Transverse colon (tissue), 4 donors: Measurements from ENCODE around the gene ABTB1. TPM values are rescaled to one million over a fixed set of nuclear protein-coding genes. Genes with fewer than 3 reads are reported as not detected.

Experiments used
- DNase-seq: peaks from one replicate; pipeline ENCODE4 v3.0.0-alpha.2; 2019
- H3K27ac ChIP-seq, 4 donors: fragments of 200-600 bp; sonication (generic); 2 replicates each; pipeline ENCODE4 v1.5.1; 2016 to 2018; ENCODE audit warnings: inconsistent platforms in 4 of 4
- H3K27me3 ChIP-seq: fragments of 200-600 bp; sonication (generic); 2 replicates; pipeline ENCODE4 v1.5.1; 2017; ENCODE audit warnings: inconsistent platforms
- H3K36me3 ChIP-seq, 4 donors: fragments of 200-600 bp; sonication (generic); 2 replicates each; pipeline ENCODE4 v1.5.1; 2017 to 2019; ENCODE audit warnings: inconsistent platforms in 4 of 4
- H3K4me1 ChIP-seq, 4 donors: fragments of 200-600 bp; sonication (generic); 2 replicates each; pipeline ENCODE4 v1.5.1; 2017 to 2020; ENCODE audit warnings: inconsistent platforms in 4 of 4
- H3K4me3 ChIP-seq, 4 donors: fragments of 200-600 bp; sonication (generic); 1 replicate in 1 of 4; 2 replicates in 3 of 4; pipeline versions ENCODE4 v1.5.1 to v1.6.1; 2017 to 2019; ENCODE audit warnings: inconsistent platforms in 4 of 4
- H3K9me3 ChIP-seq, 2 donors: fragments of 200-600 bp; sonication (generic); 2 replicates each; pipeline ENCODE4 v1.5.1; 2017 to 2019; ENCODE audit warnings: inconsistent platforms in 2 of 2
- CTCF ChIP-seq, 5 experiments: fragments of 200-600 bp in 3 of 5; fragments of 450-650 bp in 2 of 5; sonication (generic) in 3 of 5; IDR thresholded peaks; 1 replicate in 2 of 5; 2 replicates in 3 of 5; pipeline ENCODE4 v1.5.1; 2016 to 2017; ENCODE audit warnings: antibody characterized with exemption in 5 of 5, inconsistent platforms in 3 of 5, mild to moderate bottlenecking in 2 of 5, moderate library complexity in 1 of 5
- EP300 ChIP-seq: sonication (generic); formaldehyde crosslinking; IDR thresholded peaks from one replicate; pipeline ENCODE4 v1.6.1; 2017; ENCODE audit warnings: antibody characterized with exemption, low read depth
- POLR2A ChIP-seq: fragments of 450-650 bp; IDR thresholded peaks from one replicate; pipeline ENCODE4 v1.6.1; 2016; ENCODE audit warnings: antibody characterized with exemption, mild to moderate bottlenecking, moderate library complexity
- POLR2AphosphoS5 ChIP-seq, 3 donors: sonication (generic); formaldehyde crosslinking; IDR thresholded peaks; one replicate each; pipeline ENCODE4 v1.6.1; 2016; ENCODE audit warnings: antibody characterized with exemption in 3 of 3
- WGBS, 2 donors: methylation state at CpG; one replicate each; pipeline ENCODE4 v1.1.5; 2018; ENCODE audit warnings: low coverage in 1 of 2; 5-methylcytosine and 5-hydroxymethylcytosine counted together
- in situ Hi-C, 4 donors: fragments of 200-750 bp; cut with MboI; loops; one replicate each; pipeline versions ENCODE4 v1.15.0 to v1.15.1; 2017; ENCODE audit warnings: low sequenced_read_pairs in 3 of 4, low pct_ligation_motif_present in 1 of 4, low pct_unique_long_range_greater_than_20kb in 1 of 4
- intact Hi-C: fragments of 100-400 bp; cut with DNase I; formaldehyde crosslinking; loops from one replicate; pipeline ENCODE4 v1.15.1; 2023; ENCODE audit warnings: low total_unique reads
- total RNA-seq, 4 donors: library from RNA; depleted of rRNA; stranded (reverse); fragments of >200 nt; gene quantifications; one replicate each; pipeline ENCODE4 v1.1.0, GENCODE V29; 2016

Gene ABTB1
- total RNA-seq, 4 donors from 2014 or later: 29.6 to 80.4 (median 45.8) TPM

DNA sequence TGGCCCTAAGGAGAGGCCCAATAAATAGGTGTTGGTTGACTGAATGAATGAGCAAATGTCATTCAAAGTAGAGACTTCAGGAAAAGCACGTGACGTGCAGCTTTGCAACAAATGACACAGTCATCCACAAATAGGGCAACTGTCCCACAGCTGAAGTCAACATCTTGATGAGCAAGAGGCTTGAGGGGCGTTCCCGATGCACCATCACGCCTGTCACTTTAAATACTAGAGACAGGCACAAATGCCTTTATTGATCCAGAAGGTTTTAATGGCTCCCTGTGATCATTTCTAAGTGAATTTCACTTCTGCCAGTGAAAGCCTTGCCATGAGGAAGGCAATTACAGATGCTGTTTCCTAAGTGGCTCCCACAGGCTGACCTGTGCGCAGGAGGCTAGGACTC, 43.6 kb downstream of the ABTB1 start:
- no peak for TF ChIP-seq POLR2AphosphoS5 (IDR thresholded peaks at IDR 0.05)
- TF ChIP-seq EP300: no peak
- no peak for TF ChIP-seq POLR2A
- TF ChIP-seq CTCF (IDR thresholded peaks at IDR 0.05): no peak
- H3K4me1 ChIP-seq: peaks cover 0 to 10% (median 2%) of the 10 kb centered on the region in 4 donors
- 89 to 100% methylated on average over 2 to 6 of the region's 6 CpGs for WGBS, 2 donors
- H3K9me3 ChIP-seq: no peaks in the 10 kb centered on the region
- DNase-seq: no peak
- H3K4me3 ChIP-seq: no peak overlapping the region
- in situ Hi-C loops: no loop called here
- intact Hi-C loops: no loop called here
- H3K27me3 ChIP-seq: no peaks in the 10 kb centered on the region
- no peak overlapping the region for H3K27ac ChIP-seq
- H3K36me3 ChIP-seq: no peaks in the 10 kb centered on the region

DNA sequence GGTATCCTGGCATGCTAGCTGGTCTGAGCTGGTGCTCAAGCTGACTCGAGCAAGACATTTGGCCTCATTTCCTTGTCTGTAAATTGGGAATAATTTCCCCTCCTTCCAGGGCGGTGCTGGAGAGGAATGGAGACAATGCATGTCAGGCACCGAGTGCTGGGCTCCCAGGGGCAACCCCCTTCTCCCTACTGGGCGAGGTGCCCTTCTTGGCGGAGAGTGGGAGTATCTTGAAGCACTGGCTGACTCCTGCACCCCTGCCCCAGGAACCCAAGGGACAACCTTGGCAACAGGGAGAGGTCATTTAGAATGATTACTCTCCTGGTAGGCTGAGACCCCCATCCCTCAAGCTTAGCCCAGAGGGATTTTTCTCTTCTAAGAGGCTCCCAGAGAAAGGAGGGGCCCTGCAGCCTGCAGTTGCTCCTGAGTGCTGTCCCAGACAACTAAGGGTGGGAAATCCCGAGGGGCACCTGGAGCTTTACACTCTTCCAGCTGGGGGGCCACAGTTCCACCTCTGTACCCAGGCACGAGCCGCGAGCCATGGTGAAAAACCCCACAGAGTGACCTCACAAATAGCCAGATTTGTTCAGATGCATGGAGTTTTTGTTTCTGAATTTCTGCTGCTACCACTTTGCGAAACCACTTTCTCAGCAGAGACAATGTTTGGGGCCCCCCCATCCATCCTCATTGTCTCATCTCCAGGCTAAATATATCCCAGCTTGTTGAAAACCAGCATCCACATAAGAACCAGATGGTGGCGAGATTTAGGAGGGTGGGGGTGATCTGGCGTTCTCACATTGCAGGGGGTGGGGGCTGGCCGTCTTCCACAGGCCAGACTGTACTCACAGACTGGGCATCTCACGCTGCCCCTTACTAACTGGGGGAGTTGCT, 44.8 kb downstream of the ABTB1 start:
- Histone ChIP-seq H3K9me3 (no peaks in the 10 kb centered on the region), H3K4me3 (no peak overlapping the region), H3K4me1 (peaks cover under 1 to 14% (median 9%) of the 10 kb centered on the region in 4 donors), H3K27me3 (no peaks in the 10 kb centered on the region), H3K36me3 (no peaks in the 10 kb centered on the region), H3K27ac (no peak overlapping the region)
- no peak for DNase-seq
- intact Hi-C loops (no loop called here), in situ Hi-C loops (no loop called here)
- no peak for TF ChIP-seq CTCF (IDR thresholded peaks at IDR 0.05)
- TF ChIP-seq POLR2A: no peak
- no peak for TF ChIP-seq POLR2AphosphoS5 (IDR thresholded peaks at IDR 0.05)
- TF ChIP-seq EP300: no peak
- WGBS, 2 donors: 60 to 87% methylated on average over 4 to 14 of the region's 14 CpGs

- Histone ChIP-seq H3K4me1 (peaks cover 4 to 22% (median 12%) of the 10 kb centered on the region in 4 donors), H3K27me3 (no peaks in the 10 kb centered on the region), H3K9me3 (no peaks in the 10 kb centered on the region), H3K4me3 (no peak overlapping the region), H3K27ac (no peak overlapping the region), H3K36me3 (no peaks in the 10 kb centered on the region)
- in situ Hi-C loops: no loop called here
- TF ChIP-seq POLR2AphosphoS5 (IDR thresholded peaks at IDR 0.05) (no peak), CTCF (IDR thresholded peaks at IDR 0.05) (no peak), EP300 (no peak), POLR2A (no peak)
- no peak for DNase-seq
- intact Hi-C loops: no loop called here
- 85 to 94% methylated on average over 6 to 7 of the region's 7 CpGs for WGBS, 2 donors
These were observed 45.6 kb downstream of the ABTB1 start for GRCh38 chr3:127718245-127718915.

DNA sequence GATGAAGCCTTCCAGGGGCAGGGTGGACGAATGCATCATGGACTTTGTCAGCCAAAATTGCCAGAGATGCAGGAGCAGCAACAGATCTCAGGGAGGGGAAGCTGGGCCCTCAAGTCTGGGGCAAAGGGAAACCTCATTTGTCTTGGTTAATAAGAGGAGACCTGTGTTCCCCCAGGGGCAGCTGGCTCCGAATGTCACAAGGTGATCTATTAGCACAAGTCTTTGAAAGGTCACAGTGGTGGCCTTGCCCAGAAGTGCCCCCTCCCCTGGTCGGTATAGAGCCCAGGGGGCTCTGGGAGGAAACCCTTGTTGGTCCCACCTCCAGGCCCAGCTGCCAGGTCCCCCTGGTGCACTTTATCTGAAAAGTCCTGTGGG, 46.2 kb downstream of the ABTB1 start:
- Histone ChIP-seq H3K36me3 (no peaks in the 10 kb centered on the region), H3K9me3 (no peaks in the 10 kb centered on the region), H3K27ac (no peak overlapping the region), H3K4me3 (no peak overlapping the region), H3K4me1 (peaks cover 4 to 24% (median 12%) of the 10 kb centered on the region in 4 donors), H3K27me3 (no peaks in the 10 kb centered on the region)
- DNase-seq: no peak
- 73% methylated on average over 3 of the region's 3 CpGs; no CpG with 5 or more reads in 1 of the 2 donors for WGBS, 2 donors
- no peak for TF ChIP-seq CTCF (IDR thresholded peaks at IDR 0.05)
- TF ChIP-seq POLR2AphosphoS5 (IDR thresholded peaks at IDR 0.05): no peak
- no peak for TF ChIP-seq POLR2A
- no peak for TF ChIP-seq EP300
- intact Hi-C loops (no loop called here), in situ Hi-C loops (no loop called here)
